ENCODE results near the gene ANKRD18A. TPM values are rescaled to one million over a fixed set of nuclear protein-coding genes. Genes with fewer than 3 reads are reported as not detected.

Gene ANKRD18A
- total and polyA plus RNA-seq, 10 of the 15 experiments (the other 5 are each of a cell fraction or from before 2014, with no cell fraction given), result 0.37 TPM; not detected in 9

DNA sequence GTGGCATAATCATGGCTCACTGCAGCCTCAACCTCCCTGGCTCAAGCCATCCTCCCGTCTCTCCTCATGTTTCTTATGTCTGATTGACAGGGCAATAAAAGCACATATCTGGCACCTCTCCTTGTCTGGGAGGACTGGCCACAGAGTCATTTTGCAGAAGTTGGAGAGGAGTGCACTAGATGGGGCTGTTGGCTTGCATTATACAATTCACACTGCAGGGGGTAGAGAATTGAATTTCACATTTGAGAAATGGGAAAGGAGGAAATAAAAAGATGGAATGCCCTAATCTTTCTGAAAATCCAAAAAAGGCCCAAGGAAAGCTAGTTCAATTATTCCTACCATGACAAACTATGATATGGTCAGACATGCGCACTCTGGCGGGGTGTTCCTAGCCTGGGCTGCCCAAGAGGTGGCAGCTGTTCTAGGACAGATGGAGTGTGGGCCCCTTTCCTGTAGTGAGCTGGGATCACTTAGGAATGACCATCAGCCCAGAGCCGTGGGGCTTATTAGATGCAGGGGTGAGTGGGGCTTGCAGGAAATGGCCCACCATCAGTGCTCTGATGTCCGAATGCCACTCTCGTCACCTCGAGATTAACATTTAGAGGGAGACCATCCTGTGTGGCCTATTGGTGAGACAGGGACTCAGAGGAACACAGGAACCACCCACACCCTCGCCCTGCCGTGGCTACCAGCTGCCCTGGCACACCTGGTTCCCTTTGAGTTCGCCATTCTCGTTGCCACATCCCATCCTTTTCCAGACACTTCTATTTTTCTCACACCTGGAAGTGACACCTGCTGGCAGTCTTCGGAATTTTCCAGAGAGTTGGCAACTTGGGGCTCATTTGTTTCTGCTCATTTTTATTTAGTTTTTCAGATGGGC, 21.8 kb upstream of the ANKRD18A start (continued):
- TF ChIP-seq ZBTB33 (IDR thresholded peaks at IDR 0.05) (peak; percentile 82; the same call in 1 of the 2 replicates), USF2 (IDR thresholded peaks at IDR 0.05; ENCODE audit: borderline replicate concordance, low read depth, low read length) (no peak)

GRCh38 chr9:38641142-38641541, 20.7 kb upstream of the ANKRD18A start:
- 81% methylated on average over 9 of the region's 9 CpGs for WGBS (ENCODE audit: insufficient coverage, insufficient replicate concordance, low lambda C conversion rate, missing lambda C conversion rate)
- no peak for FAIRE-seq
- H3K4me1 ChIP-seq (ENCODE audit: control insufficient read depth, insufficient read depth, low read length), result no peaks in the 10 kb centered on the region
- no peaks in the 10 kb centered on the region for H3K27me3 ChIP-seq (replicated peaks in 1 of 2; ENCODE audit: control insufficient read depth in 2 of 2, insufficient read depth in 2 of 2, low read length in 1 of 2)
- H3K4me2 ChIP-seq (ENCODE audit: control insufficient read depth, insufficient read depth), result no peak overlapping the region
- ChIA-PET RAD21 (ENCODE audit: unreplicated experiment) (interaction anchor here (0.9 to 5.2 kb wide), 3 partner anchors 10 to 65 kb away, joined by 3 to 44 read pairs (median 4); no protein-coding TSS in a partner anchor), SMC1A (ENCODE audit: uncharacterized antibody, unreplicated experiment) (interaction anchor here (0.6 to 2.2 kb wide), 6 partner anchors 9 to 729 kb away, joined by 3 to 17 read pairs (median 5); no protein-coding TSS in a partner anchor), POLR2A (no interaction called here), CTCF (interaction anchor here (0.6 to 6.8 kb wide), 7 partner anchors 32 to 224 kb away, joined by 3 to 77 read pairs (median 9); no protein-coding TSS in a partner anchor)
- H2AFZ ChIP-seq (ENCODE audit: control insufficient read depth, low read depth, low read length), result no peak overlapping the region
- no peak overlapping the region for H3K9ac ChIP-seq (ENCODE audit: control insufficient read depth, insufficient read depth, low read length)
- no peak overlapping the region for H3K27ac ChIP-seq (ENCODE audit: control insufficient read depth, insufficient read depth)
- in situ Hi-C loops (cut with MboI), result loop anchor here (10.0 kb wide), 1 partner anchor 64 kb away; no protein-coding TSS in a partner anchor
- H3K4me3 ChIP-seq, result no peak overlapping the region
- ATAC-seq, result no peak
- no peaks in the 10 kb centered on the region for H3K36me3 ChIP-seq (ENCODE audit: control insufficient read depth in 2 of 2, insufficient read depth in 2 of 2, low read length in 1 of 2)
- no peaks in the 10 kb centered on the region for H4K20me1 ChIP-seq (ENCODE audit: control insufficient read depth, insufficient read depth)
- intact Hi-C loops (cut with micrococcal nuclease; ENCODE audit: unreplicated experiment), result loop anchor here (5.0 kb wide), 1 partner anchor 66 kb away; no protein-coding TSS in a partner anchor
- DNase-seq (ENCODE audit: low read depth, low spot score), result no peak
- no peaks in the 10 kb centered on the region for H3K79me2 ChIP-seq (ENCODE audit: control insufficient read depth, insufficient read depth, low read length)
- no peaks in the 10 kb centered on the region for H3K9me3 ChIP-seq (replicated peaks; ENCODE audit: control insufficient read depth, insufficient read depth, low read length)
- no TSS peak for BruUV-seq (replicated peaks)
- TF ChIP-seq CHD1 (IDR thresholded peaks at IDR 0.05; ENCODE audit: low read depth, low read length) (no peak), EED (IDR thresholded peaks at IDR 0.05; ENCODE audit: low read depth) (no peak), NR2F1 (conservative IDR thresholded peaks at IDR 0.05) (no peak), USF2 (IDR thresholded peaks at IDR 0.05; ENCODE audit: borderline replicate concordance, low read depth, low read length) (no peak), MYB (IDR thresholded peaks at IDR 0.05; ENCODE audit: borderline replicate concordance, low read depth, low read length) (no peak), KAT2A (conservative IDR thresholded peaks at IDR 0.05; ENCODE audit: control insufficient read depth, low read depth, low read length) (no peak), FOS (IDR thresholded peaks at IDR 0.05; ENCODE audit: borderline replicate concordance, extremely low read depth, insufficient read length) (no peak), BACH1 (IDR thresholded peaks at IDR 0.05; ENCODE audit: borderline replicate concordance) (no peak), FOXM1 (IDR thresholded peaks at IDR 0.05; ENCODE audit: low read depth, low read length) (no peak)
- TF ChIP-seq, protein P1, sequence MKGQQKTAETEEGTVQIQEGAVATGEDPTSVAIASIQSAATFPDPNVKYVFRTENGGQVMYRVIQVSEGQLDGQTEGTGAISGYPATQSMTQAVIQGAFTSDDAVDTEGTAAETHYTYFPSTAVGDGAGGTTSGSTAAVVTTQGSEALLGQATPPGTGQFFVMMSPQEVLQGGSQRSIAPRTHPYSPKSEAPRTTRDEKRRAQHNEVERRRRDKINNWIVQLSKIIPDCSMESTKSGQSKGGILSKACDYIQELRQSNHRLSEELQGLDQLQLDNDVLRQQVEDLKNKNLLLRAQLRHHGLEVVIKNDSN (IDR thresholded peaks at IDR 0.05; ENCODE audit: borderline replicate concordance, extremely low read length, insufficient read depth, low read depth, low read length), result no peak

Data from GM12878 (cell line).